ENCODE data around the gene NOTUM. TPM values are rescaled to one million over a fixed set of nuclear protein-coding genes. Genes with fewer than 3 reads are reported as not detected.

NOTUM gene
- total RNA-seq, 4 donors from 2014 or later = 0.40 TPM; not detected in 3

- DNase-seq = peak; percentile 35 to 36
- H3K4me3 ChIP-seq (replicated peaks in 1 of 3) = no peak overlapping the region
- no peaks in the 10 kb centered on the region for H3K27me3 ChIP-seq
- H3K36me3 ChIP-seq = no peaks in the 10 kb centered on the region
- 75 to 91% methylated on average over 21 to 35 of the region's 36 CpGs for WGBS, 2 donors
- intact Hi-C loops (cut with DNase I) = no loop called here
- no peaks in the 10 kb centered on the region for H3K9me3 ChIP-seq
- TF ChIP-seq POLR2A (IDR thresholded peaks at IDR 0.05) (no peak), CTCF (IDR thresholded peaks at IDR 0.05) (no peak)
- H3K27ac ChIP-seq = no peak overlapping the region
- peaks cover 13 to 44% of the 10 kb centered on the region in 2 donors for H3K4me1 ChIP-seq
These were observed 39.2 kb upstream of the NOTUM start for GRCh38 chr17:81999976-82000802.

- H3K27ac ChIP-seq = no peak overlapping the region
- no peak for TF ChIP-seq CTCF (IDR thresholded peaks at IDR 0.05)
- no peak for TF ChIP-seq POLR2A (IDR thresholded peaks at IDR 0.05)
- peaks cover 19 to 49% of the 10 kb centered on the region in 2 donors for H3K4me1 ChIP-seq
- H3K9me3 ChIP-seq = no peaks in the 10 kb centered on the region
- no peaks in the 10 kb centered on the region for H3K36me3 ChIP-seq
- intact Hi-C loops (cut with DNase I) = no loop called here
- no peaks in the 10 kb centered on the region for H3K27me3 ChIP-seq
- WGBS, 2 donors = 38 to 44% methylated on average over 7 to 12 of the region's 12 CpGs
- H3K4me3 ChIP-seq (replicated peaks in 1 of 3) = no peak overlapping the region
- peak; percentile 55 to 59 for DNase-seq
These were observed 38.6 kb upstream of the NOTUM start for GRCh38 chr17:81999587-81999975.

GRCh38 chr17:81998691-81999438 is 37.9 kb upstream of the NOTUM start:
- Histone ChIP-seq H3K4me3 (replicated peaks in 1 of 3) (no peak overlapping the region), H3K4me1 (peaks cover 25 to 50% of the 10 kb centered on the region in 2 donors), H3K36me3 (no peaks in the 10 kb centered on the region), H3K9me3 (no peaks in the 10 kb centered on the region), H3K27ac (no peak overlapping the region), H3K27me3 (no peaks in the 10 kb centered on the region)
- WGBS, 2 donors = 75 to 84% methylated on average over 10 to 12 of the region's 14 CpGs
- DNase-seq = peak in 1 of 2 donors; percentile 27
- TF ChIP-seq POLR2A (IDR thresholded peaks at IDR 0.05) (no peak), CTCF (IDR thresholded peaks at IDR 0.05) (no peak)
- intact Hi-C loops (cut with DNase I) = no loop called here

DNA sequence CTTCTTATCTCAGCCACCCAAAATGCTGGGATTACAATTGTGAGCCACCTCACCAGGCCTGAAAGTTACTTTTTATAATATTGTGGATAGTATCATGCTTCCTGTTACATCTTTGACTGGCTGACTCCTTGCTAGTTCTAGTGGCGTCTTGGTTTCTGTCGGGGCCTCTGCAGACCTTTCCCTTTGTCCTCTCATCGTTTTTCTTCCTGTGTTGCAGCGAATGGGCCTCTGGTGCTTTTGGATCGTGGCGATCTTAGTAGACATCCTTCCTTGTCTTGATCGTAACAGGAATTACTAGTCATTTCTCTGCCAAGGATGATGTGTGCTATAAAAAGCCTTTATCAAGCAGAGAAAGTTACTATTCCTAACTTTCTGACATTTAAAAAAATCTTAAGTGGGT is 37.2 kb upstream of the NOTUM start:
- intact Hi-C loops (cut with DNase I) = no loop called here
- no peak overlapping the region for H3K27ac ChIP-seq
- H3K36me3 ChIP-seq = no peaks in the 10 kb centered on the region
- 64 to 73% methylated on average over 7 of the region's 7 CpGs for WGBS, 2 donors
- TF ChIP-seq CTCF (IDR thresholded peaks at IDR 0.05) (no peak), POLR2A (IDR thresholded peaks at IDR 0.05) (no peak)
- peaks cover 25 to 51% of the 10 kb centered on the region in 2 donors for H3K4me1 ChIP-seq
- H3K9me3 ChIP-seq = no peaks in the 10 kb centered on the region
- H3K4me3 ChIP-seq (replicated peaks in 1 of 3) = no peak overlapping the region
- DNase-seq = no peak
- no peaks in the 10 kb centered on the region for H3K27me3 ChIP-seq

Measured in thyroid gland (tissue), 4 donors.